ENCODE measurements around the gene EMC10. TPM values are rescaled to one million over a fixed set of nuclear protein-coding genes. Genes with fewer than 3 reads are reported as not detected.

EMC10 gene
- total and polyA plus RNA-seq, 4 donors: 17.1 to 132 (median 40.5) TPM

GRCh38 chr19:50518091-50519005 is 42.0 kb downstream of the EMC10 start:
- Histone ChIP-seq H3K4me3 (ENCODE audit: low read depth in 1 of 3, low read length in 3 of 3) (no peak overlapping the region), H3K9ac (ENCODE audit: low read depth in 1 of 2, low read length in 2 of 2) (no peak overlapping the region), H3K36me3 (ENCODE audit: control insufficient read depth in 4 of 4, insufficient read depth in 3 of 4, low read depth in 1 of 4, low read length in 3 of 4) (no peaks in the 10 kb centered on the region), H3K9me3 (ENCODE audit: control insufficient read depth in 4 of 4, low read length in 3 of 4) (no peaks in the 10 kb centered on the region), H3K27me3 (ENCODE audit: control insufficient read depth in 4 of 4, insufficient read depth in 4 of 4, low read length in 3 of 4) (no peaks in the 10 kb centered on the region), H3K27ac (ENCODE audit: low read depth in 1 of 2, low read length in 2 of 2) (no peak overlapping the region), H3K4me1 (ENCODE audit: control insufficient read depth in 4 of 4, insufficient read depth in 4 of 4, low read length in 3 of 4) (peaks cover 0 to 4% (median 1%) of the 10 kb centered on the region in 4 donors)
- DNase-seq (ENCODE audit: low spot score): no peak
- WGBS: 94% methylated on average over 87 of the region's 87 CpGs
- TF ChIP-seq RXRA (IDR thresholded peaks at IDR 0.05) (no peak), FOXA1 (IDR thresholded peaks at IDR 0.05) (no peak), EGR1 (IDR thresholded peaks at IDR 0.05; ENCODE audit: low read depth in 2 of 2) (no peak), JUND (IDR thresholded peaks at IDR 0.05) (no peak), HNF4A (conservative IDR thresholded peaks at IDR 0.05) (no peak), RAD21 (IDR thresholded peaks at IDR 0.05) (no peak), FOXA2 (IDR thresholded peaks at IDR 0.05) (no peak), HNF4G (IDR thresholded peaks at IDR 0.05) (no peak), YY1 (IDR thresholded peaks at IDR 0.05) (no peak), SP1 (IDR thresholded peaks at IDR 0.05) (no peak), NR2F2 (IDR thresholded peaks at IDR 0.05) (no peak), REST (IDR thresholded peaks at IDR 0.05) (no peak), TAF1 (conservative IDR thresholded peaks at IDR 0.05) (no peak)
- TF ChIP-seq, protein P1, sequence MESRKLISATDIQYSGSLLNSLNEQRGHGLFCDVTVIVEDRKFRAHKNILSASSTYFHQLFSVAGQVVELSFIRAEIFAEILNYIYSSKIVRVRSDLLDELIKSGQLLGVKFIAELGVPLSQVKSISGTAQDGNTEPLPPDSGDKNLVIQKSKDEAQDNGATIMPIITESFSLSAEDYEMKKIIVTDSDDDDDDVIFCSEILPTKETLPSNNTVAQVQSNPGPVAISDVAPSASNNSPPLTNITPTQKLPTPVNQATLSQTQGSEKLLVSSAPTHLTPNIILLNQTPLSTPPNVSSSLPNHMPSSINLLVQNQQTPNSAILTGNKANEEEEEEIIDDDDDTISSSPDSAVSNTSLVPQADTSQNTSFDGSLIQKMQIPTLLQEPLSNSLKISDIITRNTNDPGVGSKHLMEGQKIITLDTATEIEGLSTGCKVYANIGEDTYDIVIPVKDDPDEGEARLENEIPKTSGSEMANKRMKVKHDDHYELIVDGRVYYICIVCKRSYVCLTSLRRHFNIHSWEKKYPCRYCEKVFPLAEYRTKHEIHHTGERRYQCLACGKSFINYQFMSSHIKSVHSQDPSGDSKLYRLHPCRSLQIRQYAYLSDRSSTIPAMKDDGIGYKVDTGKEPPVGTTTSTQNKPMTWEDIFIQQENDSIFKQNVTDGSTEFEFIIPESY (IDR thresholded peaks at IDR 0.05): no peak
- TF ChIP-seq, protein P2, sequence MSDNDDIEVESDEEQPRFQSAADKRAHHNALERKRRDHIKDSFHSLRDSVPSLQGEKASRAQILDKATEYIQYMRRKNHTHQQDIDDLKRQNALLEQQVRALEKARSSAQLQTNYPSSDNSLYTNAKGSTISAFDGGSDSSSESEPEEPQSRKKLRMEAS (IDR thresholded peaks at IDR 0.05): no peak
- TF ChIP-seq, protein P3, sequence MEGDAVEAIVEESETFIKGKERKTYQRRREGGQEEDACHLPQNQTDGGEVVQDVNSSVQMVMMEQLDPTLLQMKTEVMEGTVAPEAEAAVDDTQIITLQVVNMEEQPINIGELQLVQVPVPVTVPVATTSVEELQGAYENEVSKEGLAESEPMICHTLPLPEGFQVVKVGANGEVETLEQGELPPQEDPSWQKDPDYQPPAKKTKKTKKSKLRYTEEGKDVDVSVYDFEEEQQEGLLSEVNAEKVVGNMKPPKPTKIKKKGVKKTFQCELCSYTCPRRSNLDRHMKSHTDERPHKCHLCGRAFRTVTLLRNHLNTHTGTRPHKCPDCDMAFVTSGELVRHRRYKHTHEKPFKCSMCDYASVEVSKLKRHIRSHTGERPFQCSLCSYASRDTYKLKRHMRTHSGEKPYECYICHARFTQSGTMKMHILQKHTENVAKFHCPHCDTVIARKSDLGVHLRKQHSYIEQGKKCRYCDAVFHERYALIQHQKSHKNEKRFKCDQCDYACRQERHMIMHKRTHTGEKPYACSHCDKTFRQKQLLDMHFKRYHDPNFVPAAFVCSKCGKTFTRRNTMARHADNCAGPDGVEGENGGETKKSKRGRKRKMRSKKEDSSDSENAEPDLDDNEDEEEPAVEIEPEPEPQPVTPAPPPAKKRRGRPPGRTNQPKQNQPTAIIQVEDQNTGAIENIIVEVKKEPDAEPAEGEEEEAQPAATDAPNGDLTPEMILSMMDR (IDR thresholded peaks at IDR 0.05; ENCODE audit: low read depth, low read length, missing input control): no peak
- TF ChIP-seq, protein P4, sequence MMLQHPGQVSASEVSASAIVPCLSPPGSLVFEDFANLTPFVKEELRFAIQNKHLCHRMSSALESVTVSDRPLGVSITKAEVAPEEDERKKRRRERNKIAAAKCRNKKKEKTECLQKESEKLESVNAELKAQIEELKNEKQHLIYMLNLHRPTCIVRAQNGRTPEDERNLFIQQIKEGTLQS (IDR thresholded peaks at IDR 0.05): no peak
